Colonic mucosa (tissue), 4 donors: Measurements from ENCODE around the gene ZCCHC7. TPM values are rescaled to one million over a fixed set of nuclear protein-coding genes. Genes with fewer than 3 reads are reported as not detected.

Experiments used
- DNase-seq: peaks from one replicate; pipeline ENCODE4 v3.0.0-alpha.2; 2020
- H3K27ac ChIP-seq: fragments of 200-600 bp; one replicate; pipeline ENCODE4 v1.8.0; 2021
- H3K27me3 ChIP-seq: fragments of 200-600 bp; one replicate; pipeline ENCODE4 v1.8.0; 2021
- H3K36me3 ChIP-seq: fragments of 200-600 bp; one replicate; pipeline ENCODE4 v1.8.0; 2021
- H3K4me1 ChIP-seq: fragments of 200-600 bp; one replicate; pipeline ENCODE4 v1.8.0; 2021; ENCODE audit warnings: mild to moderate bottlenecking
- H3K4me3 ChIP-seq: fragments of 200-600 bp; one replicate; pipeline ENCODE4 v1.8.0; 2021
- H3K9ac ChIP-seq, 2 donors: one replicate each; pipeline ENCODE4 v1.7.0; 2013; ENCODE audit warnings: control low read depth in 2 of 2, low read depth in 2 of 2, low read length in 2 of 2
- H3K9me3 ChIP-seq: fragments of 200-600 bp; one replicate; pipeline ENCODE4 v1.8.0; 2021
- CTCF ChIP-seq: fragments of 200-600 bp; IDR thresholded peaks from one replicate; pipeline ENCODE4 v1.8.0; 2022; ENCODE audit warnings: antibody characterized with exemption, mild to moderate bottlenecking
- intact Hi-C: fragments of 100-400 bp; cut with DNase I; formaldehyde crosslinking; loops from one replicate; pipeline ENCODE4 v1.14.1; 2022
- total RNA-seq, 2 donors: library from RNA; stranded (reverse); fragmentation: NEBNext Ultra II Directional in 1 of 2; extraction: Animal tissue kit (Norgen Biotek cat#: 25700) in 1 of 2; gene quantifications; one replicate each; pipeline ENCODE4 v1.2.1, GENCODE V29; 2021
- donor health status: healthy.
- donor health status: DM: no; HTN: no; CAD: no.
- donor health status: DM: no; HTN: no; CAD: no.

ZCCHC7 gene
- total RNA-seq, 2 donors from 2014 or later = 14.6 to 15.9 TPM

GRCh38 chr9:37293664-37294524, 173.5 kb downstream of the ZCCHC7 start:
- no peaks in the 10 kb centered on the region for H3K4me1 ChIP-seq
- H3K9ac ChIP-seq = no peak overlapping the region
- H3K9me3 ChIP-seq = no peaks in the 10 kb centered on the region
- no peak for TF ChIP-seq CTCF
- intact Hi-C loops = no loop called here
- no peaks in the 10 kb centered on the region for H3K27me3 ChIP-seq
- no peak overlapping the region for H3K4me3 ChIP-seq
- no peak overlapping the region for H3K27ac ChIP-seq
- H3K36me3 ChIP-seq = no peaks in the 10 kb centered on the region
- DNase-seq = no peak

- no peak for TF ChIP-seq CTCF
- Histone ChIP-seq H3K27me3 (no peaks in the 10 kb centered on the region), H3K4me3 (no peak overlapping the region), H3K27ac (no peak overlapping the region), H3K36me3 (no peaks in the 10 kb centered on the region), H3K4me1 (no peaks in the 10 kb centered on the region), H3K9me3 (no peaks in the 10 kb centered on the region), H3K9ac (no peak overlapping the region)
- no peak for DNase-seq
- intact Hi-C loops = no loop called here
Observed at GRCh38 chr9:37295178-37295577, 174.8 kb downstream of the ZCCHC7 start.

DNA sequence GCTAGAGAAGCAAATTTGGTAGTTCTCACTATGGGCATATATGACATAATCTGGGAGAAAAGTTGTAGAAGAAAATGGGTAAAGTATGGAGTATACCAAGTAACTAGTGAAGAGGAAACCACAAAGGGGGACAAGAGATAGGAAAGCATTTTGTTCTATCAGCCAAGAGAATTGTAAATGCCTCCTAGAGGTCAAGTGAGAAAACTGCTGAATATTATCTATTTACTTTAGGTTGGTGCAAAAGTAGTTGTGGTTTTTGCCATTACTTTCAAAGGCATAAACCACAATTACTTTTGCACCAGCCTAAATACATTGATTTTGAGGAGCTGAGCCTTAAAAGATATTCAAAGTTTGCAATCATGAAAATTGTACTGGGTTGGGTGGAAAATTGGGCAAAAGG, 175.4 kb downstream of the ZCCHC7 start:
- no peak for TF ChIP-seq CTCF
- Histone ChIP-seq H3K27me3 (no peaks in the 10 kb centered on the region), H3K4me1 (no peaks in the 10 kb centered on the region), H3K27ac (no peak overlapping the region), H3K9ac (no peak overlapping the region), H3K4me3 (no peak overlapping the region), H3K9me3 (no peaks in the 10 kb centered on the region), H3K36me3 (no peaks in the 10 kb centered on the region)
- intact Hi-C loops = no loop called here
- DNase-seq = no peak

GRCh38 chr9:37297592-37297991, 177.2 kb downstream of the ZCCHC7 start:
- H3K9me3 ChIP-seq = no peaks in the 10 kb centered on the region
- H3K36me3 ChIP-seq = no peaks in the 10 kb centered on the region
- DNase-seq = no peak
- no peaks in the 10 kb centered on the region for H3K27me3 ChIP-seq
- no peak overlapping the region for H3K9ac ChIP-seq
- intact Hi-C loops = no loop called here
- H3K4me3 ChIP-seq = no peak overlapping the region
- no peaks in the 10 kb centered on the region for H3K4me1 ChIP-seq
- TF ChIP-seq CTCF = no peak
- no peak overlapping the region for H3K27ac ChIP-seq

DNA sequence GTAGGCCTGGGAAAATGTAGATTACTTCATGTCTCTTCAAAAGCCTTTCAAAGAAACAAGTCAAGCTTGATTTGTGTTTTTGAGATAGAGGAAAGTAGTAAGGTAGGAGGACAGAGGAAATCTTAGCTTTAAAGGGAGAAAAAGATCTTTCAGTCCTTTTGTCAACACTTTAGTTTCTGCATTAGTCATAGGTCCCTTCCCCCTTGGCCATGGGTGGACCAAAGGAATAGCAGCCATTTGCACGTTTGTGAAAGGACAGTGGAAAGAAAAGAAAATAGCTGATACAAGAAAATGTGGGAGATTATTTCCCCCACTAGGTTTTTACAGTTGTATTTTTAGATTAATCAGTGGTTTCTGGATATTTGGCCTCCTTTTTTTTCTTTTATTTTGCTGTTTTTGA, 180.2 kb downstream of the ZCCHC7 start:
- intact Hi-C loops = no loop called here
- no peak for DNase-seq
- H3K27me3 ChIP-seq = no peaks in the 10 kb centered on the region
- no peaks in the 10 kb centered on the region for H3K4me1 ChIP-seq
- no peak overlapping the region for H3K9ac ChIP-seq
- H3K36me3 ChIP-seq = no peaks in the 10 kb centered on the region
- no peak for TF ChIP-seq CTCF
- no peaks in the 10 kb centered on the region for H3K9me3 ChIP-seq
- no peak overlapping the region for H3K4me3 ChIP-seq
- no peak overlapping the region for H3K27ac ChIP-seq
